DOHH2 (cell line): ENCODE measurements around the gene F12.

ENCODE experiments used
- CTCF ChIP-seq: fragments of 200-600 bp; sonication (generic); IDR thresholded peaks from one replicate; pipeline ENCODE4 v1.5.1; 2014; ENCODE audit warnings: antibody characterized with exemption, mild to moderate bottlenecking, low read depth, low read length; ENCODE audit not compliant: poor library complexity, severe bottlenecking
- EZH2phosphoT487 ChIP-seq: fragments of 200-600 bp; sonication (generic); IDR thresholded peaks from 2 replicates; pipeline ENCODE4 v1.6.1; 2017; ENCODE audit warnings: borderline replicate concordance, mild to moderate bottlenecking, antibody characterized with exemption, low read length, moderate library complexity, mixed read lengths

GRCh38 chr5:177412603-177413233 lies 3.4 kb upstream of the F12 start:
- no peak for TF ChIP-seq CTCF
- TF ChIP-seq EZH2phosphoT487, result no peak
